ENCODE data around the gene EBPL. TPM values are rescaled to one million over a fixed set of nuclear protein-coding genes. Genes with fewer than 3 reads are reported as not detected.

EBPL gene
- total RNA-seq, 4 donors from 2014 or later: 17.0 to 56.4 (median 45.9) TPM

- H3K27me3 ChIP-seq: no peaks in the 10 kb centered on the region
- H3K4me3 ChIP-seq: peak overlapping the region; percentile 73 to 96 (median 79)
- no peak for DNase-seq (ENCODE audit: extremely low spot score)
- TF ChIP-seq CTCF (IDR thresholded peaks at IDR 0.05) (no peak), EP300 (IDR thresholded peaks at IDR 0.05) (no peak), POLR2A (IDR thresholded peaks at IDR 0.05; ENCODE audit: low read depth) (no peak), POLR2AphosphoS5 (IDR thresholded peaks at IDR 0.05) (no peak)
- peak overlapping the region; percentile 77 to 89 (median 82) for H3K27ac ChIP-seq (replicated peaks in 1 of 4)
- H3K4me1 ChIP-seq: peaks cover 14 to 21% (median 16%) of the 10 kb centered on the region in 4 donors
- peaks cover 0 to 20% (median 10%) of the 10 kb centered on the region in 4 donors for H3K36me3 ChIP-seq
- 9% methylated on average over 16 of the region's 17 CpGs for WGBS
- no peaks in the 10 kb centered on the region for H3K9me3 ChIP-seq
- intact Hi-C loops (cut with DNase I): loop anchor here (5.0 kb wide), 1 partner anchor 102 kb away; the partner anchor contains the start of gene KPNA3
Measured at GRCh38 chr13:49690133-49690994, 922 bp downstream of the EBPL start.

- TF ChIP-seq POLR2A (IDR thresholded peaks at IDR 0.05; ENCODE audit: low read depth) (no peak), CTCF (IDR thresholded peaks at IDR 0.05) (no peak), POLR2AphosphoS5 (IDR thresholded peaks at IDR 0.05) (no peak), EP300 (IDR thresholded peaks at IDR 0.05) (no peak)
- H3K27ac ChIP-seq (replicated peaks in 1 of 4): no peak overlapping the region
- H3K36me3 ChIP-seq: peaks cover 0 to 30% (median 11%) of the 10 kb centered on the region in 4 donors
- H3K4me3 ChIP-seq: no peak overlapping the region
- intact Hi-C loops (cut with DNase I): no loop called here
- H3K9me3 ChIP-seq: no peaks in the 10 kb centered on the region
- no peak for DNase-seq (ENCODE audit: extremely low spot score)
- no peaks in the 10 kb centered on the region for H3K27me3 ChIP-seq
- 92% methylated on average over 6 of the region's 6 CpGs for WGBS
- H3K4me1 ChIP-seq: no peaks in the 10 kb centered on the region
Measured at GRCh38 chr13:49683489-49683888, 7.8 kb downstream of the EBPL start.

- no peak overlapping the region for H3K27ac ChIP-seq (replicated peaks in 1 of 4)
- H3K27me3 ChIP-seq: no peaks in the 10 kb centered on the region
- H3K36me3 ChIP-seq: peaks cover 0 to 25% (median 4%) of the 10 kb centered on the region in 4 donors
- no peak for DNase-seq (ENCODE audit: extremely low spot score)
- TF ChIP-seq POLR2A (IDR thresholded peaks at IDR 0.05; ENCODE audit: low read depth) (no peak), POLR2AphosphoS5 (IDR thresholded peaks at IDR 0.05) (no peak), CTCF (IDR thresholded peaks at IDR 0.05) (no peak), EP300 (IDR thresholded peaks at IDR 0.05) (no peak)
- H3K4me3 ChIP-seq: no peak overlapping the region
- H3K4me1 ChIP-seq: no peaks in the 10 kb centered on the region
- intact Hi-C loops (cut with DNase I): no loop called here
- no peaks in the 10 kb centered on the region for H3K9me3 ChIP-seq
- 77% methylated on average over 4 of the region's 4 CpGs for WGBS
Measured at GRCh38 chr13:49681842-49682435, 9.3 kb downstream of the EBPL start.

- Histone ChIP-seq H3K9me3 (no peaks in the 10 kb centered on the region), H3K36me3 (peaks cover 0 to 21% (median 3%) of the 10 kb centered on the region in 4 donors), H3K4me3 (no peak overlapping the region), H3K27ac (replicated peaks in 1 of 4) (no peak overlapping the region), H3K27me3 (no peaks in the 10 kb centered on the region), H3K4me1 (no peaks in the 10 kb centered on the region)
- 93% methylated on average over 3 of the region's 3 CpGs for WGBS
- intact Hi-C loops (cut with DNase I): no loop called here
- TF ChIP-seq POLR2AphosphoS5 (IDR thresholded peaks at IDR 0.05) (no peak), CTCF (IDR thresholded peaks at IDR 0.05) (no peak), POLR2A (IDR thresholded peaks at IDR 0.05; ENCODE audit: low read depth) (no peak), EP300 (IDR thresholded peaks at IDR 0.05) (no peak)
- no peak for DNase-seq (ENCODE audit: extremely low spot score)
Measured at GRCh38 chr13:49679246-49679645, 12.0 kb downstream of the EBPL start.
